Naive thymus-derived CD4-positive, alpha-beta T cell (primary cell): ENCODE measurements around the gene TEPSIN. TPM values are rescaled to one million over a fixed set of nuclear protein-coding genes. Genes with fewer than 3 reads are reported as not detected.
A peak's percentile ranks its signal among the peaks of the same experiment; 100 is the strongest.

ENCODE experiments used
- ATAC-seq: fragments of 150-1000 bp; cut with Tn5 transposase; 2 replicates; pipeline ENCODE4 v1.10.0; 2021; ENCODE audit warnings: mild to moderate bottlenecking, moderate library complexity
- CTCF ChIA-PET: fragments of 350-600 bp; sonication (Branson Sonifier 250); formaldehyde crosslinking; loops from one replicate; lab custom pipeline; 2021; ENCODE audit warnings: antibody characterized with exemption; lab: Charles Lee
- POLR2A ChIA-PET: fragments of 350-600 bp; sonication (Branson Sonifier 250); formaldehyde crosslinking; loops from one replicate; lab custom pipeline; 2021; ENCODE audit warnings: antibody characterized with exemption, inconsistent platforms; lab: Charles Lee
- DNase-seq, 9 donors: peaks; one replicate each; pipeline versions ENCODE4 v3.0.0 to v3.0.0-alpha.2; 2020 to 2022; ENCODE audit warnings: mixed read lengths in 1 of 9
- H3K27ac ChIP-seq: one replicate; pipeline ENCODE4 v1.7.0; 2013; ENCODE audit warnings: mild to moderate bottlenecking, low read depth, low read length, moderate library complexity
- H3K27me3 ChIP-seq, 2 donors: one replicate each; pipeline ENCODE4 v1.7.0; 2013; ENCODE audit warnings: low read length in 2 of 2, mild to moderate bottlenecking in 2 of 2, moderate library complexity in 2 of 2; ENCODE audit not compliant: control insufficient read depth in 2 of 2, insufficient read depth in 2 of 2
- H3K36me3 ChIP-seq, 3 experiments: 1 replicate in 2 of 3; 2 replicates in 1 of 3; pipeline ENCODE4 v1.7.0; 2013; ENCODE audit warnings: low read length in 3 of 3, mild to moderate bottlenecking in 3 of 3, moderate library complexity in 1 of 3; ENCODE audit not compliant: insufficient read depth in 3 of 3, control insufficient read depth in 2 of 3
- H3K4me1 ChIP-seq, 2 donors: one replicate each; pipeline ENCODE4 v1.7.0; 2013; ENCODE audit warnings: low read length in 2 of 2, mild to moderate bottlenecking in 2 of 2, moderate library complexity in 1 of 2; ENCODE audit not compliant: control insufficient read depth in 2 of 2, insufficient read depth in 2 of 2
- H3K4me3 ChIP-seq: 2 replicates; pipeline ENCODE4 v1.7.0; 2013; ENCODE audit warnings: mild to moderate bottlenecking, low read length
- H3K9me3 ChIP-seq, 3 experiments: 1 replicate in 2 of 3; 2 replicates in 1 of 3; pipeline ENCODE4 v1.7.0; 2013; ENCODE audit warnings: low read length in 3 of 3; ENCODE audit not compliant: control insufficient read depth in 2 of 3
- H3K27ac Mint-ChIP-seq, 9 donors: one replicate each; pipeline ENCODE4 v1.8.0; 2020 to 2022; ENCODE audit warnings: mixed read lengths in 9 of 9, mild to moderate bottlenecking in 8 of 9, moderate library complexity in 5 of 9, inconsistent platforms in 2 of 9
- H3K27me3 Mint-ChIP-seq, 5 donors: one replicate each; pipeline ENCODE4 v1.8.0; 2021 to 2022; ENCODE audit warnings: mixed read lengths in 5 of 5, mild to moderate bottlenecking in 1 of 5
- H3K36me3 Mint-ChIP-seq, 5 donors: one replicate each; pipeline ENCODE4 v1.8.0; 2020 to 2022; ENCODE audit warnings: mixed read lengths in 5 of 5, mild to moderate bottlenecking in 3 of 5, inconsistent platforms in 1 of 5
- H3K4me1 Mint-ChIP-seq, 7 donors: one replicate each; pipeline ENCODE4 v1.8.0; 2020 to 2022; ENCODE audit warnings: mixed read lengths in 7 of 7, mild to moderate bottlenecking in 3 of 7, inconsistent platforms in 1 of 7
- H3K4me3 Mint-ChIP-seq, 10 donors: one replicate each; pipeline ENCODE4 v1.8.0; 2020 to 2022; ENCODE audit warnings: mild to moderate bottlenecking in 10 of 10, mixed read lengths in 10 of 10, moderate library complexity in 6 of 10, inconsistent platforms in 2 of 10
- H3K9me3 Mint-ChIP-seq, 11 donors: one replicate each; pipeline ENCODE4 v1.8.0; 2020 to 2022; ENCODE audit warnings: mixed read lengths in 11 of 11, mild to moderate bottlenecking in 4 of 11, inconsistent platforms in 1 of 11, moderate library complexity in 1 of 11
- intact Hi-C, 2 donors: fragments of 100-400 bp; cut with micrococcal nuclease; formaldehyde crosslinking; loops; one replicate each; pipeline ENCODE4 v1.15.1; 2023
- polyA plus RNA-seq, 2 donors: library from polyadenylated mRNA; unstranded; fragments of 300-500 nt; fragmentation: Illumina TruSeq; gene quantifications; one replicate each; pipeline ENCODE4 v1.2.3, GENCODE V29; 2021
- total RNA-seq, 6 experiments: library from RNA in 5 of 6; stranded (reverse) in 5 of 6; gene quantifications; 1 replicate in 5 of 6; 2 replicates in 1 of 6; pipeline ENCODE4 v1.2.3 and lab custom pipeline; 2021 to 2026

The TEPSIN gene
- total and polyA plus RNA-seq, 7 experiments from 2014 or later, result 3.2 to 115 (median 87.9) TPM

DNA sequence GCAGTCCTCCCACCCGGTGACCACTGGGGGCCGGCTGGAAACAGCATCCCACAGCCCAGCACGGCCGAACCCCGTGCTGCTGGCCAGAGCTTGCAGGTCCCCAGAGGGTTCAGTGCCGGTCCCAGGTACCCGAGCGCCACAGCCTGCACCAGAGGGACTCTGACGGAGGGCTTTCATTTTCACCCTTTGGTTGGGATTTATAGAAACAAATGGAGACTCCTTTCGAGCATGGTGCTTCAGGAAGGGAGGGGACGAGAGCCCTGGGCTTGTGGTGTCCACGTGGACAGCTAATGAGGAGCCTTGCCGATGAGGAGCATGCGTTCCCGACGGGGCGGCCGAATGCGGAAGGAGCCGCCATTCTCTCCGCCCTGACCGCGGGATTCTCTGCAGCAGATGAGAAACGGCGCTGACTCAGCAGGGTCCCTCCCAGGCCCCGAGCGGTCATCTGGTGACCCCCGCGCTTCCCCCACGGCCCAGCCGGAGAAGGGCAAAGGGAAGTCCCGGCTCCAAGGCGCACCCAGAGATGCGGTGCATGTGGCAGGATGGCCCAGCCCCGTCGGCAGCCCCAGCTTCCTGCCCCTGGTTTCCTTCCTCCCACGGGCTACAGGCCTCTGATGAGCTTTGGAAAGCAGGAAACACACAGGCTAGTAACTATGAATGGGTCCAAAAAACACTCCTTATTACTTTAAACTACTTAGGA, 46.5 kb upstream of the TEPSIN start:
- peaks cover 0 to 49% (median 4%) of the 10 kb centered on the region in 3 experiments for H3K36me3 ChIP-seq
- Mint-ChIP-seq H3K4me3 (peak overlapping the region; percentile 83 to 90 (median 84)), H3K36me3 (peaks cover 0 to 15% (median 6%) of the 10 kb centered on the region in 5 donors), H3K27ac (peak overlapping the region; percentile 66 to 94 (median 79)), H3K9me3 (no peaks in the 10 kb centered on the region), H3K27me3 (no peaks in the 10 kb centered on the region), H3K4me1 (peaks cover 33 to 45% (median 38%) of the 10 kb centered on the region in 7 donors)
- no peaks in the 10 kb centered on the region for H3K9me3 ChIP-seq
- POLR2A ChIA-PET, result interaction anchor here (0.7 to 1.5 kb wide), 4 partner anchors 8 to 17 kb away, joined by 3 read pairs; partner anchors contain the start of gene SLC38A10
- H3K4me1 ChIP-seq, result peaks cover 16 to 17% of the 10 kb centered on the region in 2 donors
- DNase-seq (peak; percentile 18 to 74 (median 46)), ATAC-seq (peak; percentile 94)
- peak overlapping the region; percentile 68 for H3K27ac ChIP-seq
- intact Hi-C loops, result loop anchor here in 1 of 2 donors (1.0 kb wide), 1 partner anchor 10 kb away; the partner anchor contains the start of gene SLC38A10
- peak overlapping the region; percentile 79 for H3K4me3 ChIP-seq
- CTCF ChIA-PET, result interaction anchor here (0.5 to 1.5 kb wide), 3 partner anchors 10 to 200 kb away, joined by 3 to 5 read pairs (median 4); no protein-coding TSS in a partner anchor
- no peaks in the 10 kb centered on the region for H3K27me3 ChIP-seq

- ChIA-PET CTCF (no interaction called here), POLR2A (no interaction called here)
- Histone ChIP-seq H3K36me3 (peaks cover 0 to 57% (median 4%) of the 10 kb centered on the region in 3 experiments), H3K9me3 (no peaks in the 10 kb centered on the region), H3K4me1 (peaks cover 16 to 17% of the 10 kb centered on the region in 2 donors), H3K27ac (no peak overlapping the region), H3K4me3 (no peak overlapping the region), H3K27me3 (no peaks in the 10 kb centered on the region)
- DNase-seq (no peak), ATAC-seq (no peak)
- Mint-ChIP-seq H3K4me3 (no peak overlapping the region), H3K27me3 (no peaks in the 10 kb centered on the region), H3K9me3 (no peaks in the 10 kb centered on the region), H3K36me3 (peaks cover 0 to 24% (median 7%) of the 10 kb centered on the region in 5 donors), H3K4me1 (peaks cover 24 to 38% (median 32%) of the 10 kb centered on the region in 7 donors), H3K27ac (no peak overlapping the region)
- intact Hi-C loops, result no loop called here
Observed at GRCh38 chr17:81282876-81283275, 44.0 kb upstream of the TEPSIN start.

DNA sequence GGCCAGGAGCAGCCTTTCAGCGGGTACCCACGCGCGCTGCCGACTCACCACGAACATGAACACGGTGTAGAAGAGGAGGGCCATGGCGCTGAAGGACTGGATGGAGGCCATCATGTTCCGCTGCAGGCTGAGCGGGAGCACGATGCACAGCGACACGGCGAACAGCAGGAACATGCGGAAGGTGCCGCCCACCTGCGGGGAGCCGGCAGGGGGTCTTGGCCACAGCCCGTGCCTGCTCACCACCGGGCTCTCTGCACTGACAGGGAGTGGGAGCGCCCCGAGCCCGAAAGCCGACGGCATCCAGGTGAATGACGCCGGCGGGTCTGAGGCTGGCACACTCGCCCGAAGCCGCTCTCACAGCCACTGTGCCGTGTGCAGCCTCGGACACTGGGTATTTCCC, 43.3 kb upstream of the TEPSIN start:
- H3K4me3 ChIP-seq, result no peak overlapping the region
- no peak overlapping the region for H3K27ac ChIP-seq
- POLR2A ChIA-PET, result interaction anchor here (1.2 kb wide), 1 partner anchor 13 kb away, joined by 3 read pairs; the partner anchor contains the start of gene SLC38A10
- H3K36me3 ChIP-seq, result peaks cover 0 to 57% (median 4%) of the 10 kb centered on the region in 3 experiments
- DNase-seq (no peak), ATAC-seq (no peak)
- no peaks in the 10 kb centered on the region for H3K9me3 ChIP-seq
- CTCF ChIA-PET, result no interaction called here
- Mint-ChIP-seq H3K27ac (no peak overlapping the region), H3K27me3 (no peaks in the 10 kb centered on the region), H3K36me3 (peaks cover 0 to 26% (median 7%) of the 10 kb centered on the region in 5 donors), H3K9me3 (no peaks in the 10 kb centered on the region), H3K4me1 (peaks cover 20 to 31% (median 27%) of the 10 kb centered on the region in 7 donors), H3K4me3 (no peak overlapping the region)
- intact Hi-C loops, result no loop called here
- no peaks in the 10 kb centered on the region for H3K27me3 ChIP-seq
- peaks cover 16 to 17% of the 10 kb centered on the region in 2 donors for H3K4me1 ChIP-seq

DNA sequence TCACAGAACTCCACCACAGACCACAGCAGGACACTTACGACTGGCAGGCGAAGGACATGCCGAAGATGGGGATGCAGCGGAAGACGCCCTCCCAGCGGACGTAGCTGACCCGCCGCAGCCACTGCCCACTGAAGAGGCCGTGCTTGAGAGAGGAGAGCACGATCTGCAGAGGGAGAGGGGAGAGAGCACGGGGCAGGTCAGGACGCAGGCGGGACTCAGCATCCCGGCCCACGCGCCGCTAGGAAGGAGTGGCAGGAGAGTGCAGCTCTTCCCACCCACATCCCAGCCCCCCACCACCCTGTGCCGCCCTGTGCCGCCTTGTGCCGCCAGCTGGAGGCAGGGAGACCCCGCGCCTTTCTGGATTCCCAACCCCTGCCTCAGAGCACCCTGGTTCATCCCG, 41.7 kb upstream of the TEPSIN start:
- intact Hi-C loops, result no loop called here
- Mint-ChIP-seq H3K4me3 (no peak overlapping the region), H3K4me1 (peaks cover 7 to 15% (median 12%) of the 10 kb centered on the region in 7 donors), H3K27me3 (no peaks in the 10 kb centered on the region), H3K9me3 (no peaks in the 10 kb centered on the region), H3K27ac (no peak overlapping the region), H3K36me3 (peaks cover 0 to 33% (median 12%) of the 10 kb centered on the region in 5 donors)
- Histone ChIP-seq H3K4me1 (peaks cover 7 to 9% of the 10 kb centered on the region in 2 donors), H3K27ac (no peak overlapping the region), H3K36me3 (peaks cover 0 to 71% (median 4%) of the 10 kb centered on the region in 3 experiments), H3K9me3 (no peaks in the 10 kb centered on the region), H3K4me3 (no peak overlapping the region), H3K27me3 (no peaks in the 10 kb centered on the region)
- ATAC-seq, result no peak
- DNase-seq, result no peak
- POLR2A ChIA-PET, result no interaction called here
- CTCF ChIA-PET, result interaction anchor here (0.6 kb wide), 1 partner anchor 201 kb away, joined by 3 read pairs; no protein-coding TSS in a partner anchor

GRCh38 chr17:81279278-81280275, 40.7 kb upstream of the TEPSIN start:
- Histone ChIP-seq H3K27ac (no peak overlapping the region), H3K9me3 (no peaks in the 10 kb centered on the region), H3K36me3 (peaks cover 0 to 81% (median 4%) of the 10 kb centered on the region in 3 experiments), H3K4me1 (peaks cover 0 to 3% of the 10 kb centered on the region in 2 donors), H3K27me3 (no peaks in the 10 kb centered on the region), H3K4me3 (no peak overlapping the region)
- H3K4me1 Mint-ChIP-seq, result peaks cover 0 to 6% (median 4%) of the 10 kb centered on the region in 7 donors
- H3K36me3 Mint-ChIP-seq, result peaks cover 0 to 33% (median 10%) of the 10 kb centered on the region in 5 donors
- ATAC-seq (no peak), DNase-seq (no peak)
- H3K4me3 Mint-ChIP-seq, result no peak overlapping the region
- H3K9me3 Mint-ChIP-seq, result no peaks in the 10 kb centered on the region
- POLR2A ChIA-PET, result no interaction called here
- CTCF ChIA-PET, result no interaction called here
- intact Hi-C loops, result no loop called here
- H3K27ac Mint-ChIP-seq, result peak overlapping the region in 1 of 9 donors; percentile 20
- H3K27me3 Mint-ChIP-seq, result no peaks in the 10 kb centered on the region

DNA sequence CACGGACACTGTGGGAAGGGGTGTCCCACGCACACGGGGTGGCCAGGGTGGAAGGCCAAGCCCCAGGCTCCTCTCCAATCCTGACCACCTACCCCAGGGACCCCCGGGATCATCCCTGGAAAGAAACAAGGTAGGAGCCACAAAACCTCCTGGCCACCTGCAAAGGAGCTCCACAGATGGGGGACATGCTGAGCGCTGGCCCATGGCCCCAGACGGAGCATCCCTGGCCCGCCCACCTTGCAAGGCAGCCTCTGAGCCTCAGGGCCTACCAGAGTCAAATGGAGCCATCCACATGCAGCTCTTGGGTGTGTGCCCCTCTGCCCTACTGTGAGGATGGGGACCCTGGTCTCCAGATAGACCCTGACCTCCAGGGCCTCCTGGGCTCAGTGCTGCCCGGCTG, 40.0 kb upstream of the TEPSIN start:
- DNase-seq (no peak), ATAC-seq (no peak)
- H3K27ac Mint-ChIP-seq, result peak overlapping the region in 1 of 9 donors; percentile 20
- no peak overlapping the region for H3K4me3 Mint-ChIP-seq
- peaks cover 0 to 33% (median 8%) of the 10 kb centered on the region in 5 donors for H3K36me3 Mint-ChIP-seq
- Histone ChIP-seq H3K27ac (no peak overlapping the region), H3K27me3 (no peaks in the 10 kb centered on the region), H3K36me3 (peaks cover 0 to 89% (median 4%) of the 10 kb centered on the region in 3 experiments), H3K4me3 (no peak overlapping the region), H3K9me3 (no peaks in the 10 kb centered on the region), H3K4me1 (no peaks in the 10 kb centered on the region)
- ChIA-PET POLR2A (no interaction called here), CTCF (no interaction called here)
- H3K9me3 Mint-ChIP-seq, result no peaks in the 10 kb centered on the region
- intact Hi-C loops, result no loop called here
- H3K4me1 Mint-ChIP-seq, result peaks cover 0 to 5% (median 0%) of the 10 kb centered on the region in 7 donors
- no peaks in the 10 kb centered on the region for H3K27me3 Mint-ChIP-seq
